HEK293 (cell line): ENCODE results near the gene FADS6.

ENCODE experiments used
- CTCF ChIA-PET: fragments of 350-600 bp; formaldehyde crosslinking; extraction: SDS; loops from one replicate; lab custom pipeline; 2021; ENCODE audit warnings: antibody characterized with exemption; lab: Yijun Ruan, JAX
- POLR2A ChIA-PET: fragments of 300-600 bp; formaldehyde crosslinking; extraction: SDS; loops from one replicate; lab custom pipeline; 2020; ENCODE audit warnings: antibody characterized with exemption, inconsistent platforms; lab: Yijun Ruan, JAX
- H3K27ac ChIP-seq: fragments of 200-500 bp; sonication (Bioruptor generic); 2 replicates; pipeline ENCODE4 v1.5.1; 2014; ENCODE audit warnings: low read depth, low read length, control low read depth, inconsistent platforms; ENCODE audit errors: extremely low read depth
- H3K36me3 ChIP-seq, 2 experiments: fragments of 200-500 bp in 1 of 2; sonication (Bioruptor generic) in 1 of 2; 1 replicate in 1 of 2; 2 replicates in 1 of 2; pipeline ENCODE4 v1.5.1; 2014 to 2017; ENCODE audit warnings: inconsistent platforms in 2 of 2, low read length in 2 of 2; ENCODE audit not compliant: control insufficient read depth in 2 of 2, insufficient read depth in 1 of 2
- H3K4me1 ChIP-seq: fragments of 200-500 bp; sonication (Bioruptor generic); 2 replicates; pipeline ENCODE4 v1.5.1; 2014; ENCODE audit warnings: mild to moderate bottlenecking, low read length, inconsistent platforms; ENCODE audit not compliant: control insufficient read depth, insufficient read depth
- H3K4me3 ChIP-seq: 2 replicates; pipeline ENCODE4 v1.5.1; 2011; ENCODE audit warnings: low read depth, mild to moderate bottlenecking, control low read depth, low read length, moderate library complexity
- H3K9me3 ChIP-seq: fragments of 200-500 bp; sonication (Bioruptor generic); 2 replicates; pipeline ENCODE4 v1.5.1; 2014; ENCODE audit warnings: low read depth, low read length, inconsistent platforms; ENCODE audit not compliant: control insufficient read depth, insufficient read depth
- PRDM10 ChIP-seq: fragments of 450-650 bp; formaldehyde crosslinking; IDR thresholded peaks from 2 replicates; pipeline ENCODE4 v1.5.1; 2016; ENCODE audit warnings: missing biosample characterization, missing genetic modification characterization
- REST ChIP-seq: fragments of 450-650 bp; formaldehyde crosslinking; IDR thresholded peaks from 2 replicates; pipeline ENCODE4 v1.5.1; 2016; ENCODE audit warnings: missing biosample characterization, missing genetic modification characterization
- WT1 ChIP-seq: fragments of 450-650 bp; formaldehyde crosslinking; IDR thresholded peaks from 2 replicates; pipeline ENCODE4 v1.5.1; 2016; ENCODE audit warnings: missing biosample characterization, missing genetic modification characterization
- ZBTB17 ChIP-seq: fragments of 450-650 bp; formaldehyde crosslinking; IDR thresholded peaks from 2 replicates; pipeline ENCODE4 v1.5.1; 2016; ENCODE audit warnings: missing biosample characterization, missing genetic modification characterization
- ZBTB20 ChIP-seq: fragments of 450-650 bp; formaldehyde crosslinking; IDR thresholded peaks from 2 replicates; pipeline ENCODE4 v1.5.1; 2016; ENCODE audit warnings: missing biosample characterization, missing genetic modification characterization
- ZNF221 ChIP-seq: fragments of 450-650 bp; formaldehyde crosslinking; IDR thresholded peaks from 2 replicates; pipeline ENCODE4 v1.5.1; 2017; ENCODE audit warnings: missing biosample characterization, missing genetic modification characterization, borderline replicate concordance
- ZNF266 ChIP-seq: fragments of 450-650 bp; formaldehyde crosslinking; IDR thresholded peaks from 2 replicates; pipeline ENCODE4 v1.5.1; 2016; ENCODE audit warnings: missing biosample characterization, missing genetic modification characterization, low read depth
- ZNF292 ChIP-seq: fragments of 450-650 bp; formaldehyde crosslinking; IDR thresholded peaks from 2 replicates; pipeline ENCODE4 v1.5.1; 2016; ENCODE audit warnings: low read depth, missing biosample characterization, missing genetic modification characterization, borderline replicate concordance
- ZNF335 ChIP-seq: fragments of 450-650 bp; formaldehyde crosslinking; conservative IDR thresholded peaks from 2 replicates; pipeline ENCODE4 v1.5.1; 2016; ENCODE audit warnings: missing biosample characterization, missing genetic modification characterization
- ZNF362 ChIP-seq: fragments of 450-650 bp; formaldehyde crosslinking; IDR thresholded peaks from 2 replicates; pipeline ENCODE4 v1.5.1; 2016; ENCODE audit warnings: missing biosample characterization, missing genetic modification characterization
- ZNF366 ChIP-seq: fragments of 450-650 bp; formaldehyde crosslinking; conservative IDR thresholded peaks from 2 replicates; pipeline ENCODE4 v1.5.1; 2016; ENCODE audit warnings: missing biosample characterization, missing genetic modification characterization
- ZNF473 ChIP-seq: fragments of 450-650 bp; formaldehyde crosslinking; IDR thresholded peaks from 2 replicates; pipeline ENCODE4 v1.5.1; 2017; ENCODE audit warnings: missing biosample characterization, missing genetic modification characterization
- ZNF561 ChIP-seq: fragments of 450-650 bp; IDR thresholded peaks from 2 replicates; pipeline ENCODE4 v1.5.1; 2018; ENCODE audit warnings: missing biosample characterization, missing genetic modification characterization, borderline replicate concordance
- ZNF571 ChIP-seq: fragments of 450-650 bp; formaldehyde crosslinking; IDR thresholded peaks from 2 replicates; pipeline ENCODE4 v1.5.0; 2017; ENCODE audit warnings: missing biosample characterization, missing genetic modification characterization
- ZNF610 ChIP-seq: fragments of 450-650 bp; formaldehyde crosslinking; IDR thresholded peaks from 2 replicates; pipeline ENCODE4 v1.5.1; 2016; ENCODE audit warnings: missing biosample characterization, missing genetic modification characterization, borderline replicate concordance
- ZNF629 ChIP-seq: fragments of 450-650 bp; formaldehyde crosslinking; IDR thresholded peaks from 2 replicates; pipeline ENCODE4 v1.5.1; 2017; ENCODE audit warnings: missing biosample characterization, missing genetic modification characterization
- ZNF654 ChIP-seq: fragments of 450-650 bp; formaldehyde crosslinking; IDR thresholded peaks from 2 replicates; pipeline ENCODE4 v1.5.1; 2016; ENCODE audit warnings: low read depth, missing biosample characterization, missing genetic modification characterization
- TF ChIP-seq, protein P1 (sequence below): fragments of 450-650 bp; formaldehyde crosslinking; IDR thresholded peaks from 2 replicates; pipeline ENCODE4 v1.5.1; 2017; ENCODE audit warnings: missing biosample characterization, missing genetic modification characterization
- TF ChIP-seq, protein P2 (sequence below): fragments of 450-650 bp; IDR thresholded peaks from 2 replicates; pipeline ENCODE4 v1.5.1; 2018; ENCODE audit warnings: missing biosample characterization, mild to moderate bottlenecking, missing genetic modification characterization
- TF ChIP-seq, protein P3 (sequence below): fragments of 450-650 bp; formaldehyde crosslinking; IDR thresholded peaks from 2 replicates; pipeline ENCODE4 v1.5.1; 2017; ENCODE audit warnings: missing biosample characterization, missing genetic modification characterization

FADS6 gene

DNA sequence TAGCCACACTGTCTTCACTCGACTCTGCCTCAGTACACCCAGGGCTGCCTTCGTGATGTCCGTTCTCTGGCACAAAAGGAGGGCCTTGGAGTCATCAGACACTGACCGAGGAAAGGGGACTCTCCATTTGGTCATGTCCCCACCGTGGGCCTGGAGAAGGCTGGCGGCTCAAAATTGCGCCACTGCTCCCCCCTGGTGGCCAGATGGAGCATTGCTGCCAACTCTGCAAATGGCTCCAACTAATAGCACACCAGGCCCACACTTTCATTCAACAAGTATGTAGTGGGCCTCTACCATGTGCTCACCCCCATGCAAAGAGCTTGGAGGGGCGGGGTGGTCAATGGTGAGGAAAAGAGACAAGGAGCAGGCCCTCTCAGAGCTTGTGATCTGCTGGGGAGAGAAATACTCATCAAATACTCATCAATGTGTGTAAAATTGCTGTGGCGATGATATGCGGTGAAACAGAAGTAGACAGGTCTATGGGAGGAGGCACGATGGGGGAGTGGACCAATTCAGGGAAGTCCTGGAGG is 28.5 kb downstream of the FADS6 start (continued):
- TF ChIP-seq ZNF335 (no peak), REST (tag by site-specific recombination) (no peak), ZNF561 (tag by site-specific recombination) (no peak), ZNF629 (tag by site-specific recombination) (no peak), PRDM10 (tag by site-specific recombination) (peak; percentile 65), ZNF654 (tag by site-specific recombination) (peak; percentile 75), ZNF571 (no peak), ZNF366 (tag by site-specific recombination) (no peak), ZBTB17 (tag by site-specific recombination) (peak; percentile 90), ZNF362 (tag by site-specific recombination) (no peak), ZNF473 (tag by site-specific recombination) (no peak), ZNF221 (tag by site-specific recombination) (no peak)
- TF ChIP-seq, protein P1, sequence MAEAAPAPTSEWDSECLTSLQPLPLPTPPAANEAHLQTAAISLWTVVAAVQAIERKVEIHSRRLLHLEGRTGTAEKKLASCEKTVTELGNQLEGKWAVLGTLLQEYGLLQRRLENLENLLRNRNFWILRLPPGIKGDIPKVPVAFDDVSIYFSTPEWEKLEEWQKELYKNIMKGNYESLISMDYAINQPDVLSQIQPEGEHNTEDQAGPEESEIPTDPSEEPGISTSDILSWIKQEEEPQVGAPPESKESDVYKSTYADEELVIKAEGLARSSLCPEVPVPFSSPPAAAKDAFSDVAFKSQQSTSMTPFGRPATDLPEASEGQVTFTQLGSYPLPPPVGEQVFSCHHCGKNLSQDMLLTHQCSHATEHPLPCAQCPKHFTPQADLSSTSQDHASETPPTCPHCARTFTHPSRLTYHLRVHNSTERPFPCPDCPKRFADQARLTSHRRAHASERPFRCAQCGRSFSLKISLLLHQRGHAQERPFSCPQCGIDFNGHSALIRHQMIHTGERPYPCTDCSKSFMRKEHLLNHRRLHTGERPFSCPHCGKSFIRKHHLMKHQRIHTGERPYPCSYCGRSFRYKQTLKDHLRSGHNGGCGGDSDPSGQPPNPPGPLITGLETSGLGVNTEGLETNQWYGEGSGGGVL (tag by site-specific recombination), result no peak

DNA sequence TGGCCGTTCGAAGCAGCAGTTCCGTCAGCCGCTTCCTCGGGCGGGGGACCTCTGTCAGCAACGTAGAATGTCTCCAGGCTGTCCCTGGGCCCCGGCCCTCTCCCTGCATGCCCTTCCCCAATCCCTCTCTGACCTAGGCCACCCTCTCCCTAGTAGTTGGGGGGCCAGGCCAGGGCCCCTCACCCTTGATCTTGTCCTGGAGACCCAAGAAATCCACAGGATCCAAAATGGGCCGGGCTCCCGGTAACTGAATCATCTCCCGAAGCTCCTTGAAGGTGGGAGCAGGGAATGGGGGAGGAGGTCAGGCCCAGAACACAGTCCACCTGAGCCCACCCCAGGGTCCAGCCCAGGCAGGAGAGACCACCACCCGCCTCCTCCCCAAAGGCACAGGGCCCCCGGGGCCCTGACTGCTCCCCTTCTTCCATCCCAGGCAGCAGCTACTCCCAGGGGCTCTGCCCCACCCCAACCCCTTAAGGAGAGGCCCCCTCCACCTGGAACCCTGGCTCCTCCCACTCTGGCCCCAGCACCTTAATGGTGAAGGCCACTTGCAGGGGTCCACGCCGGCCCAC is 29.1 kb downstream of the FADS6 start:
- H3K4me1 ChIP-seq, result 0 out of 2 replicates have a peak, but pooled peaks cover 2% of the 10 kb centered on the region
- no peak overlapping the region for H3K4me3 ChIP-seq
- H3K9me3 ChIP-seq, result no peaks in the 10 kb centered on the region
- ChIA-PET POLR2A (interaction anchor here (1.7 to 5.0 kb wide), 2 partner anchors 9 to 21 kb away, joined by 6 to 40 read pairs; partner anchors contain the start of gene FDXR), CTCF (interaction anchor here (0.5 to 14.4 kb wide), 27 partner anchors 10 to 567 kb away, joined by 3 to 338 read pairs (median 4); partner anchors contain the start of genes FDXR and NAT9)
- TF ChIP-seq ZBTB20 (tag by site-specific recombination) (no peak), ZNF561 (tag by site-specific recombination) (no peak), WT1 (tag by site-specific recombination) (no peak), ZNF266 (tag by site-specific recombination) (no peak), ZNF610 (no peak), ZNF366 (tag by site-specific recombination) (no peak), ZNF292 (tag by site-specific recombination) (no peak)
- TF ChIP-seq, protein P2, sequence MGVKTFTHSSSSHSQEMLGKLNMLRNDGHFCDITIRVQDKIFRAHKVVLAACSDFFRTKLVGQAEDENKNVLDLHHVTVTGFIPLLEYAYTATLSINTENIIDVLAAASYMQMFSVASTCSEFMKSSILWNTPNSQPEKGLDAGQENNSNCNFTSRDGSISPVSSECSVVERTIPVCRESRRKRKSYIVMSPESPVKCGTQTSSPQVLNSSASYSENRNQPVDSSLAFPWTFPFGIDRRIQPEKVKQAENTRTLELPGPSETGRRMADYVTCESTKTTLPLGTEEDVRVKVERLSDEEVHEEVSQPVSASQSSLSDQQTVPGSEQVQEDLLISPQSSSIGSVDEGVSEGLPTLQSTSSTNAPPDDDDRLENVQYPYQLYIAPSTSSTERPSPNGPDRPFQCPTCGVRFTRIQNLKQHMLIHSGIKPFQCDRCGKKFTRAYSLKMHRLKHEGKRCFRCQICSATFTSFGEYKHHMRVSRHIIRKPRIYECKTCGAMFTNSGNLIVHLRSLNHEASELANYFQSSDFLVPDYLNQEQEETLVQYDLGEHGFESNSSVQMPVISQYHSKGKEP (tag by site-specific recombination), result no peak
- TF ChIP-seq, protein P3, sequence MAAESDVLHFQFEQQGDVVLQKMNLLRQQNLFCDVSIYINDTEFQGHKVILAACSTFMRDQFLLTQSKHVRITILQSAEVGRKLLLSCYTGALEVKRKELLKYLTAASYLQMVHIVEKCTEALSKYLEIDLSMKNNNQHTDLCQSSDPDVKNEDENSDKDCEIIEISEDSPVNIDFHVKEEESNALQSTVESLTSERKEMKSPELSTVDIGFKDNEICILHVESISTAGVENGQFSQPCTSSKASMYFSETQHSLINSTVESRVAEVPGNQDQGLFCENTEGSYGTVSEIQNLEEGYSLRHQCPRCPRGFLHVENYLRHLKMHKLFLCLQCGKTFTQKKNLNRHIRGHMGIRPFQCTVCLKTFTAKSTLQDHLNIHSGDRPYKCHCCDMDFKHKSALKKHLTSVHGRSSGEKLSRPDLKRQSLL, result no peak
- H3K27ac ChIP-seq, result no peak overlapping the region
- H3K36me3 ChIP-seq, result peaks cover 0 to 63% of the 10 kb centered on the region in 2 experiments; a peak in 1 of 3 replicates
